ENCODE measurements around the gene FDXACB1.

The FDXACB1 gene

DNA sequence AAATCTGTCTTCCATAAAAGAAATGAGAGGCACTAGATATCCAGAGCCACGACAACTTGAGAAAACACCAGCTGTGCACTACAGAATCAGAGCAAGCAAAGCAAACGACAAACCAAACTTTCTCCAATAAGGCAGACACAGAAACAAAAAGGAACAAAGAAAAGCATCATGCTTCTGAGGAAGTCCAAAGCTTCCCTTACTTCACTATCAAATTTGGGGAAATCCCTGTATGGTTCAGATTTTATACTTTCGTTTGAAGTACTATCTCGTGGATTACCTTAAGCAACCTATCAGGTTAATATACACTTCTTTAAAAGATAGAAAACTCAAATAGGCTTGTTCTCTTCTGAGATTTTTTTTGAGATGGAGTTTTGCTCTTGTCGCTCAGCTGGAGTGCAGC lies 35.3 kb downstream of the FDXACB1 start:
- DNase-seq (ENCODE audit: low spot score): no peak
- CTCF ChIA-PET: no interaction called here

DNA sequence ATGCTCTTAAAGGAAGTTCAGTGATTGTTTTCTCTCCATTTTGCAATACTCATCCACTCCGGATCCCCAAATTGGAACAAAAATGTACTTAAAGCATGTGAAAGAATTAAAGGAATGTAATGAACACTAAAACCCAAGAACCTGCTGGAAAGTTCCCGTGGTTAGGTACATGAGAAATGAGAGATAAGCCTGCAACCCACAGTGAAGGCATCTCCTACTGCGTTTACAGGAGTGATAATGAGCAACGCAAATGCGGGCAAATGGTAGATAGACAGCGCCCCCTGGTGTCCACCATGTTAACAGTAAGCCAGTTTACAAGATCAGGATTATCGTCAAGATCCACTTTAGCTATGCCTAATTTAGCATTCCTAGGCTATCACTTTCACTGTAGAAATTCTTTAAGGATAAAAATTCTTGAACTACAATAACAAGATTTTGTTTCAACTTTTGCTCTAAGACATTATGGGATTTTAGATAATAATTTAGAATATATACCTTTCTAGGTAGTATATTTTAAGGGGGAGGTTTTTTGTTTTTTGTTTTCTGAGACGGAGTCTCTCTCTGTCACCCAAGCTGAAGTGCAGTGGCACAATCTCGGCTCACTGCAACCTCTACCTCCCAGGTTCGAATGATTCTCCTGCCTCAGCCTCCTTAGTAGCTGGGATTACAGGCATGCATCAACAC lies 37.5 kb downstream of the FDXACB1 start:
- DNase-seq (ENCODE audit: low spot score): peak; percentile 66
- peak; percentile 86 for TF ChIP-seq CTCF (conservative IDR thresholded peaks at IDR 0.05; ENCODE audit: low read depth)
- CTCF ChIA-PET: interaction anchor here (0.5 to 1.2 kb wide), 16 partner anchors 15 to 1899 kb away, joined by 3 to 8 read pairs (median 4); no protein-coding TSS in a partner anchor
- POLR2A ChIA-PET (ENCODE audit: low non-redundant PET): interaction anchor here (0.6 kb wide), 1 partner anchor 259 kb away, joined by 3 read pairs; no protein-coding TSS in a partner anchor
- H3K27ac ChIP-seq: no peak overlapping the region

More for the DNA sequence above, 35.3 kb downstream of the FDXACB1 start:
- POLR2A ChIA-PET (ENCODE audit: low non-redundant PET): no interaction called here
- no peak for TF ChIP-seq CTCF (conservative IDR thresholded peaks at IDR 0.05; ENCODE audit: low read depth)
- no peak overlapping the region for H3K27ac ChIP-seq

DNA sequence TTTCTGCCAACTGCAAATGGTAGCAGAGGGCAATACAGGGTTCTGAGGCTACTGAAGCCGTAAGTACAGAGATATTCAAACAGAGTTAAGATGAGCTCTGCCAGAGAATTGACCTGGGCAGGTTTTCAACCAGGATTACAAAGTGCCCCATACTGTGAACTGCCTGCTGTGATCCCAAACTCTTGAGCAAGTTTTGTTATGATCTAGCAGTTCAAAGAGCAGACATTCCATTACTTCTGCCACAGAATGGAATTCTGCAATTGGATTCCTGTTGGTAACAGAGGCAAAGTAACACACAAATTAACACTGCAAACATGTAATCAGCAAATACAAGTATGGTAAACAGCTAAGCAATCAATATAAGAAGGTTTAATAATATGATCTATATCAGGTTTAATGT lies 38.8 kb downstream of the FDXACB1 start:
- no peak for TF ChIP-seq CTCF (conservative IDR thresholded peaks at IDR 0.05; ENCODE audit: low read depth)
- no peak overlapping the region for H3K27ac ChIP-seq
- ChIA-PET CTCF (interaction anchor here (0.6 to 1.2 kb wide), 4 partner anchors 101 to 268 kb away, joined by 3 to 5 read pairs (median 4); no protein-coding TSS in a partner anchor), POLR2A (ENCODE audit: low non-redundant PET) (no interaction called here)
- DNase-seq (ENCODE audit: low spot score): no peak

GRCh38 chr11:111838054-111838453 lies 40.9 kb downstream of the FDXACB1 start:
- no peak for TF ChIP-seq CTCF (conservative IDR thresholded peaks at IDR 0.05; ENCODE audit: low read depth)
- no peak for DNase-seq (ENCODE audit: low spot score)
- ChIA-PET CTCF (interaction anchor here (0.6 kb wide), 1 partner anchor 391 kb away, joined by 3 read pairs; no protein-coding TSS in a partner anchor), POLR2A (ENCODE audit: low non-redundant PET) (no interaction called here)
- H3K27ac ChIP-seq: no peak overlapping the region

- H3K27ac ChIP-seq: no peak overlapping the region
- POLR2A ChIA-PET (ENCODE audit: low non-redundant PET): no interaction called here
- CTCF ChIA-PET: no interaction called here
- no peak for DNase-seq (ENCODE audit: low spot score)
- TF ChIP-seq CTCF (conservative IDR thresholded peaks at IDR 0.05; ENCODE audit: low read depth): no peak
Observed at GRCh38 chr11:111837366-111837891, 41.5 kb downstream of the FDXACB1 start.

- ChIA-PET POLR2A (ENCODE audit: low non-redundant PET) (no interaction called here), CTCF (no interaction called here)
- DNase-seq (ENCODE audit: low spot score): no peak
- H3K27ac ChIP-seq: no peak overlapping the region
- TF ChIP-seq CTCF (conservative IDR thresholded peaks at IDR 0.05; ENCODE audit: low read depth): no peak
Observed at GRCh38 chr11:111836721-111837120, 42.2 kb downstream of the FDXACB1 start.

Data from RWPE1 (cell line).